Measurements from ENCODE around the gene MTA2.
"Not testable (repeated sequence)": the region's sequence is repeated elsewhere in the genome, so short reads cannot be mapped to it uniquely, and the experiment has no call there.

The MTA2 gene

GRCh38 chr11:62592989-62593421, 8.7 kb downstream of the MTA2 start:
- H3K27ac ChIP-seq (ENCODE audit: low read depth in 2 of 2, low read length in 2 of 2), result peak overlapping the region in 1 of 2 donors; percentile 94
- peak overlapping the region in 1 of 2 donors; percentile 92 for H3K9ac ChIP-seq (ENCODE audit: low read depth in 1 of 2, low read length in 2 of 2)
- peaks cover 45 to 47% of the 10 kb centered on the region in 2 donors for H3K36me3 ChIP-seq (ENCODE audit: control insufficient read depth in 2 of 2, insufficient read depth in 2 of 2, low read length in 2 of 2)
- no peak overlapping the region for H3K4me3 ChIP-seq (ENCODE audit: low read length in 2 of 2)
- H3K27me3 ChIP-seq (ENCODE audit: control insufficient read depth in 2 of 2, insufficient read depth in 2 of 2, low read length in 2 of 2), result no peaks in the 10 kb centered on the region
- H3K9me3 ChIP-seq (ENCODE audit: control insufficient read depth in 2 of 2, low read length in 2 of 2), result no peaks in the 10 kb centered on the region
- peaks cover 12 to 17% of the 10 kb centered on the region in 2 donors for H3K4me1 ChIP-seq (ENCODE audit: control insufficient read depth in 2 of 2, insufficient read depth in 2 of 2, low read length in 2 of 2)

GRCh38 chr11:62592146-62592815, 9.4 kb downstream of the MTA2 start:
- Histone ChIP-seq H3K4me1 (ENCODE audit: control insufficient read depth in 2 of 2, insufficient read depth in 2 of 2, low read length in 2 of 2) (peaks cover 12 to 17% of the 10 kb centered on the region in 2 donors), H3K4me3 (ENCODE audit: low read length in 2 of 2) (peak overlapping the region; percentile 83 to 96), H3K27me3 (ENCODE audit: control insufficient read depth in 2 of 2, insufficient read depth in 2 of 2, low read length in 2 of 2) (no peaks in the 10 kb centered on the region), H3K9me3 (ENCODE audit: control insufficient read depth in 2 of 2, low read length in 2 of 2) (no peaks in the 10 kb centered on the region), H3K9ac (ENCODE audit: low read depth in 1 of 2, low read length in 2 of 2) (peak overlapping the region; percentile 92 to 93), H3K27ac (ENCODE audit: low read depth in 2 of 2, low read length in 2 of 2) (peak overlapping the region; percentile 89 to 94), H3K36me3 (ENCODE audit: control insufficient read depth in 2 of 2, insufficient read depth in 2 of 2, low read length in 2 of 2) (peaks cover 42 to 47% of the 10 kb centered on the region in 2 donors)

GRCh38 chr11:62591448-62592145, 10.1 kb downstream of the MTA2 start, which contains the start of gene TUT1:
Gene TUT1 (minus strand): TSS chr11:62591523. CDS start chr11:62591485, 38 bp downstream.
- Histone ChIP-seq H3K9me3 (ENCODE audit: control insufficient read depth in 2 of 2, low read length in 2 of 2) (no peaks in the 10 kb centered on the region), H3K27me3 (ENCODE audit: control insufficient read depth in 2 of 2, insufficient read depth in 2 of 2, low read length in 2 of 2) (no peaks in the 10 kb centered on the region), H3K9ac (ENCODE audit: low read depth in 1 of 2, low read length in 2 of 2) (peak within 1 kb of the TSS; percentile 93 to 95), H3K4me3 (ENCODE audit: low read length in 2 of 2) (peak within 1 kb of the TSS; percentile 83 to 96), H3K27ac (ENCODE audit: low read depth in 2 of 2, low read length in 2 of 2) (peak within 1 kb of the TSS; percentile 90 to 94), H3K4me1 (ENCODE audit: control insufficient read depth in 2 of 2, insufficient read depth in 2 of 2, low read length in 2 of 2) (peaks cover 12 to 17% of the 10 kb centered on the region in 2 donors), H3K36me3 (ENCODE audit: control insufficient read depth in 2 of 2, insufficient read depth in 2 of 2, low read length in 2 of 2) (peaks cover 37 to 43% of the 10 kb centered on the region in 2 donors)

- no peaks in the 10 kb centered on the region for H3K27me3 ChIP-seq (ENCODE audit: control insufficient read depth in 2 of 2, insufficient read depth in 2 of 2, low read length in 2 of 2)
- peaks cover 12 to 17% of the 10 kb centered on the region in 2 donors for H3K4me1 ChIP-seq (ENCODE audit: control insufficient read depth in 2 of 2, insufficient read depth in 2 of 2, low read length in 2 of 2)
- no peak overlapping the region for H3K9ac ChIP-seq (ENCODE audit: low read depth in 1 of 2, low read length in 2 of 2)
- no peak overlapping the region for H3K4me3 ChIP-seq (ENCODE audit: low read length in 2 of 2)
- no peaks in the 10 kb centered on the region for H3K9me3 ChIP-seq (ENCODE audit: control insufficient read depth in 2 of 2, low read length in 2 of 2)
- H3K27ac ChIP-seq (ENCODE audit: low read depth in 2 of 2, low read length in 2 of 2), result no peak overlapping the region
- peaks cover 15 to 25% of the 10 kb centered on the region in 2 donors for H3K36me3 ChIP-seq (ENCODE audit: control insufficient read depth in 2 of 2, insufficient read depth in 2 of 2, low read length in 2 of 2)
These were observed 12.6 kb downstream of the MTA2 start for GRCh38 chr11:62588966-62589637.

- H3K9me3 ChIP-seq (ENCODE audit: control insufficient read depth in 2 of 2, low read length in 2 of 2); H3K4me1 ChIP-seq (ENCODE audit: control insufficient read depth in 2 of 2, insufficient read depth in 2 of 2, low read length in 2 of 2); H3K4me3 ChIP-seq (ENCODE audit: low read length in 2 of 2); H3K9ac ChIP-seq (ENCODE audit: low read depth in 1 of 2, low read length in 2 of 2); H3K27ac ChIP-seq (ENCODE audit: low read depth in 2 of 2, low read length in 2 of 2); H3K27me3 ChIP-seq (ENCODE audit: control insufficient read depth in 2 of 2, insufficient read depth in 2 of 2, low read length in 2 of 2): not testable (repeated sequence)
- H3K36me3 ChIP-seq (ENCODE audit: control insufficient read depth in 2 of 2, insufficient read depth in 2 of 2, low read length in 2 of 2), result peaks cover 16 to 24% of the 10 kb centered on the region in 2 donors
These were observed 16.3 kb downstream of the MTA2 start for GRCh38 chr11:62585356-62585755.

- H3K9me3 ChIP-seq (ENCODE audit: control insufficient read depth in 2 of 2, low read length in 2 of 2); H3K27me3 ChIP-seq (ENCODE audit: control insufficient read depth in 2 of 2, insufficient read depth in 2 of 2, low read length in 2 of 2); H3K4me1 ChIP-seq (ENCODE audit: control insufficient read depth in 2 of 2, insufficient read depth in 2 of 2, low read length in 2 of 2); H3K4me3 ChIP-seq (ENCODE audit: low read length in 2 of 2); H3K9ac ChIP-seq (ENCODE audit: low read depth in 1 of 2, low read length in 2 of 2); H3K27ac ChIP-seq (ENCODE audit: low read depth in 2 of 2, low read length in 2 of 2): not testable (repeated sequence)
- H3K36me3 ChIP-seq (ENCODE audit: control insufficient read depth in 2 of 2, insufficient read depth in 2 of 2, low read length in 2 of 2), result peaks cover 18 to 30% of the 10 kb centered on the region in 2 donors
These were observed 19.9 kb downstream of the MTA2 start for GRCh38 chr11:62581735-62582134.

- Histone ChIP-seq H3K27me3 (ENCODE audit: control insufficient read depth in 2 of 2, insufficient read depth in 2 of 2, low read length in 2 of 2) (no peaks in the 10 kb centered on the region), H3K4me1 (ENCODE audit: control insufficient read depth in 2 of 2, insufficient read depth in 2 of 2, low read length in 2 of 2) (peaks cover 0 to 5% of the 10 kb centered on the region in 2 donors), H3K27ac (ENCODE audit: low read depth in 2 of 2, low read length in 2 of 2) (no peak overlapping the region), H3K36me3 (ENCODE audit: control insufficient read depth in 2 of 2, insufficient read depth in 2 of 2, low read length in 2 of 2) (peaks cover 18 to 33% of the 10 kb centered on the region in 2 donors), H3K4me3 (ENCODE audit: low read length in 2 of 2) (no peak overlapping the region), H3K9ac (ENCODE audit: low read depth in 1 of 2, low read length in 2 of 2) (no peak overlapping the region), H3K9me3 (ENCODE audit: control insufficient read depth in 2 of 2, low read length in 2 of 2) (no peaks in the 10 kb centered on the region)
These were observed 20.5 kb downstream of the MTA2 start for GRCh38 chr11:62580959-62581715.

- no peaks in the 10 kb centered on the region for H3K27me3 ChIP-seq (ENCODE audit: control insufficient read depth in 2 of 2, insufficient read depth in 2 of 2, low read length in 2 of 2)
- no peak overlapping the region for H3K9ac ChIP-seq (ENCODE audit: low read depth in 1 of 2, low read length in 2 of 2)
- peaks cover 15 to 19% of the 10 kb centered on the region in 2 donors for H3K4me1 ChIP-seq (ENCODE audit: control insufficient read depth in 2 of 2, insufficient read depth in 2 of 2, low read length in 2 of 2)
- H3K36me3 ChIP-seq (ENCODE audit: control insufficient read depth in 2 of 2, insufficient read depth in 2 of 2, low read length in 2 of 2), result peaks cover 15 to 35% of the 10 kb centered on the region in 2 donors
- H3K27ac ChIP-seq (ENCODE audit: low read depth in 2 of 2, low read length in 2 of 2), result no peak overlapping the region
- no peaks in the 10 kb centered on the region for H3K9me3 ChIP-seq (ENCODE audit: control insufficient read depth in 2 of 2, low read length in 2 of 2)
- no peak overlapping the region for H3K4me3 ChIP-seq (ENCODE audit: low read length in 2 of 2)
These were observed 22.4 kb downstream of the MTA2 start for GRCh38 chr11:62579252-62579651.

GRCh38 chr11:62578541-62578940, 23.1 kb downstream of the MTA2 start:
- Histone ChIP-seq H3K27me3 (ENCODE audit: control insufficient read depth in 2 of 2, insufficient read depth in 2 of 2, low read length in 2 of 2) (no peaks in the 10 kb centered on the region), H3K36me3 (ENCODE audit: control insufficient read depth in 2 of 2, insufficient read depth in 2 of 2, low read length in 2 of 2) (peaks cover 15 to 35% of the 10 kb centered on the region in 2 donors), H3K27ac (ENCODE audit: low read depth in 2 of 2, low read length in 2 of 2) (no peak overlapping the region)

More at GRCh38 chr11:62578541-62578940, 23.1 kb downstream of the MTA2 start:
- no peak overlapping the region for H3K9ac ChIP-seq (ENCODE audit: low read depth in 1 of 2, low read length in 2 of 2)
- no peaks in the 10 kb centered on the region for H3K9me3 ChIP-seq (ENCODE audit: control insufficient read depth in 2 of 2, low read length in 2 of 2)
- peaks cover 15 to 19% of the 10 kb centered on the region in 2 donors for H3K4me1 ChIP-seq (ENCODE audit: control insufficient read depth in 2 of 2, insufficient read depth in 2 of 2, low read length in 2 of 2)
- H3K4me3 ChIP-seq (ENCODE audit: low read length in 2 of 2), result no peak overlapping the region

Data from mucosa of rectum (tissue), 2 donors.